K562 (cell line): ENCODE measurements around the gene NABP2. TPM values are rescaled to one million over a fixed set of nuclear protein-coding genes. Genes with fewer than 3 reads are reported as not detected.
A peak's percentile ranks its signal among the peaks of the same experiment; 100 is the strongest.

ENCODE experiments used
- ATAC-seq: fragments of 200-7000 bp; cut with Tn5 transposase; 3 replicates; pipeline ENCODE4 v1.9.1; 2020; ENCODE audit warnings: moderate library complexity
- BruUV-seq: library from RNA; stranded (reverse); fragments of 400-500 nt; replicated peaks from 2 replicates; lab custom pipeline; 2021; lab: Mats Ljungman, UMichigan
- CTCF ChIA-PET: fragments of 300-600 bp; formaldehyde crosslinking; extraction: SDS; loops from one replicate; lab custom pipeline; 2021; ENCODE audit warnings: low intra/inter-chr PET ratio; lab: Yijun Ruan, JAX
- POLR2A ChIA-PET: fragments of 300-600, 350-650 bp; sonication (Branson Sonifier 250); formaldehyde crosslinking; extraction: SDS; loops from one replicate; lab custom pipeline; 2021; ENCODE audit warnings: antibody characterized with exemption, inconsistent platforms; lab: Yijun Ruan, JAX
- DNase-seq, 4 experiments: peaks; one replicate each; pipeline versions ENCODE4 v3.0.0 to v3.0.0-alpha.2; 2011 to 2018; ENCODE audit warnings: low spot score in 3 of 4, mixed read lengths in 3 of 4; ENCODE audit errors: extremely low read depth in 1 of 4
- FAIRE-seq: peaks from 2 replicates; lab custom pipeline; 2011; peaks lifted over from hg19 to GRCh38; lab: Jason Lieb, UNC
- H2AFZ ChIP-seq: 2 replicates; pipeline ENCODE4 v1.6.0; 2011; ENCODE audit warnings: low read depth, low read length, control low read depth, inconsistent platforms
- H3K27ac ChIP-seq: fragments of 200-600 bp; 3 replicates; pipeline ENCODE4 v1.8.0; 2011; ENCODE audit warnings: low read depth, mild to moderate bottlenecking, control low read depth, inconsistent platforms, low read length, moderate library complexity, mixed read lengths; ENCODE audit errors: extremely low read depth
- H3K27me3 ChIP-seq, 2 experiments: fragments of 300-600 bp in 1 of 2; 2 replicates in 1 of 2; 3 replicates in 1 of 2; pipeline versions ENCODE4 v1.6.0 to v1.8.0; 2011; ENCODE audit warnings: inconsistent platforms in 2 of 2, low read length in 2 of 2, mild to moderate bottlenecking in 1 of 2, mixed read lengths in 1 of 2, moderate library complexity in 1 of 2; ENCODE audit not compliant: control insufficient read depth in 2 of 2, insufficient read depth in 2 of 2
- H3K36me3 ChIP-seq: fragments of 300-600 bp; 3 replicates; pipeline ENCODE4 v1.8.0; 2011; ENCODE audit warnings: mild to moderate bottlenecking, low read length, inconsistent platforms; ENCODE audit not compliant: control insufficient read depth, insufficient read depth
- H3K4me1 ChIP-seq, 2 experiments: fragments of 200-600 bp in 1 of 2; replicated peaks in 1 of 2; 2 replicates in 1 of 2; 3 replicates in 1 of 2; pipeline versions ENCODE4 v1.5.1 to v1.8.0; 2011; ENCODE audit warnings: inconsistent platforms in 2 of 2, low read length in 2 of 2, mild to moderate bottlenecking in 1 of 2, mixed read lengths in 1 of 2, moderate library complexity in 1 of 2; ENCODE audit not compliant: control insufficient read depth in 2 of 2, insufficient read depth in 2 of 2
- H3K4me2 ChIP-seq: 2 replicates; pipeline ENCODE4 v1.6.1; 2011; ENCODE audit warnings: low read length, control low read depth, inconsistent platforms, mixed read lengths; ENCODE audit not compliant: insufficient read depth
- H3K4me3 ChIP-seq: fragments of 200-600 bp; sonication (generic), shearing (Covaris generic); 2 replicates; pipeline ENCODE4 v1.5.1; 2016; ENCODE audit warnings: control low read depth, inconsistent platforms
- H3K79me2 ChIP-seq: fragments of 200-600 bp; 3 replicates; pipeline ENCODE4 v1.8.0; 2011; ENCODE audit warnings: low read length, inconsistent platforms; ENCODE audit not compliant: control insufficient read depth, insufficient read depth
- H3K9ac ChIP-seq, 2 experiments: 2 replicates each; pipeline versions ENCODE4 v1.6.0 to v1.6.1; 2011; ENCODE audit warnings: low read depth in 2 of 2, low read length in 2 of 2, control low read depth in 1 of 2, inconsistent platforms in 1 of 2, mild to moderate bottlenecking in 1 of 2, mixed read lengths in 1 of 2; ENCODE audit not compliant: insufficient read depth in 1 of 2
- H3K9me1 ChIP-seq: one replicate; pipeline ENCODE4 v1.6.0; 2011; ENCODE audit warnings: inconsistent platforms, mild to moderate bottlenecking, low read length, moderate library complexity; ENCODE audit not compliant: control insufficient read depth, insufficient read depth
- H3K9me3 ChIP-seq: replicated peaks from 2 replicates; pipeline ENCODE4 v1.5.1; 2011; ENCODE audit warnings: low read depth, low read length, inconsistent platforms; ENCODE audit not compliant: control insufficient read depth, insufficient read depth
- H4K20me1 ChIP-seq: replicated peaks from 2 replicates; pipeline ENCODE4 v1.6.1; 2011; ENCODE audit warnings: low read length, inconsistent platforms, mixed read lengths; ENCODE audit not compliant: control insufficient read depth, insufficient read depth
- FOSL1 ChIP-seq: fragments of 200-800 bp; sonication (Bioruptor generic); conservative IDR thresholded peaks from 2 replicates; pipeline ENCODE4 v1.6.1; 2016; ENCODE audit warnings: missing genetic modification characterization, missing compliant biosample characterization
- POLR2A ChIP-seq: fragments of 450-650 bp; conservative IDR thresholded peaks from 2 replicates; pipeline ENCODE4 v1.6.1; 2016
- PYGO2 ChIP-seq: fragments of 450-650 bp; IDR thresholded peaks from 2 replicates; pipeline ENCODE4 v1.6.1; 2016; ENCODE audit warnings: mild to moderate bottlenecking, missing genetic modification characterization, moderate library complexity, missing compliant biosample characterization
- TFAP4 ChIP-seq: sonication (generic); formaldehyde crosslinking; IDR thresholded peaks from 2 replicates; pipeline ENCODE4 v1.8.0; 2022; ENCODE audit warnings: missing genetic modification reagents, mild to moderate bottlenecking, moderate library complexity, borderline replicate concordance
- USF1 ChIP-seq: sonication (generic); formaldehyde crosslinking; IDR thresholded peaks from 2 replicates; pipeline ENCODE4 v1.9.0; 2022; ENCODE audit warnings: mild to moderate bottlenecking, missing genetic modification reagents
- ZNF41 ChIP-seq: fragments of 250-450 bp; sonication (Bioruptor Pico); conservative IDR thresholded peaks from 2 replicates; pipeline ENCODE4 v1.4.0; 2020; ENCODE audit warnings: mild to moderate bottlenecking
- ZNF668 ChIP-seq: fragments of 250-450 bp; sonication (Bioruptor Pico); IDR thresholded peaks from 2 replicates; pipeline ENCODE4 v1.8.0; 2022; ENCODE audit warnings: mild to moderate bottlenecking, inconsistent platforms
- WGBS: fragments of 100-300 bp; shearing (Covaris generic); methylation state at CpG from one replicate; pipeline ENCODE4 v1.1.6; 2016; ENCODE audit warnings: low coverage, mixed read lengths; ENCODE audit not compliant: insufficient coverage; ENCODE audit errors: missing lambda C conversion rate; 5-methylcytosine and 5-hydroxymethylcytosine counted together
- in situ Hi-C: fragments of 300-500 bp; cut with MboI; formaldehyde crosslinking; loops from 4 replicates; pipeline ENCODE4 v1.15.0; 2018; ENCODE audit warnings: inconsistent platforms, mixed read lengths
- intact Hi-C: fragments of 100-400 bp; cut with micrococcal nuclease; formaldehyde crosslinking; loops from 2 replicates; pipeline ENCODE4 v1.14.2; 2022
- polyA plus RNA-seq, 8 experiments: library from polyadenylated mRNA; depleted of rRNA in 4 of 8; stranded (reverse) in 5 of 8; unstranded in 3 of 8; fragments of >200 nt; fragmentation: Nextera tagmentation in 2 of 8; fragmentation: Illumina TruSeq in 1 of 8; extraction: Ambion mirVana in 2 of 8; extraction: Trizol in 1 of 8; gene quantifications; 2 replicates each; pipeline versions ENCODE4 v1.2.1 to v1.2.3, GENCODE V29; 2011 to 2014; ENCODE audit warnings: inconsistent platforms in 1 of 8, missing spikeins in 1 of 8
- total RNA-seq, 7 experiments: library from RNA; depleted of rRNA in 6 of 7; stranded (reverse); fragments of >200 nt in 6 of 7; fragmentation: Illumina TruSeq in 2 of 7; extraction: Trizol in 2 of 7; gene quantifications; 2 replicates each; pipeline versions ENCODE4 v1.2.1 to v1.2.3, GENCODE V29; 2011 to 2021; ENCODE audit warnings: low replicate concordance in 1 of 7

NABP2 gene
- total and polyA plus RNA-seq, 9 of the 15 experiments (the other 6 are each of a cell fraction or from before 2014, with no cell fraction given) = 11.3 to 60.6 (median 43.5) TPM

GRCh38 chr12:56206452-56207166 lies 17.5 kb upstream of the NABP2 start (continued):
- no peak for TF ChIP-seq PYGO2 (tag)
- 0 out of 2 replicates have a peak, but pooled peaks have one; percentile 27 for TF ChIP-seq FOSL1 (tag)
- TF ChIP-seq USF1 (CRISPR knock-in tag) = no peak
- TF ChIP-seq ZNF41 = no peak

GRCh38 chr12:56208006-56208405 lies 16.1 kb upstream of the NABP2 start:
- Histone ChIP-seq H2AFZ (no peak overlapping the region), H3K27ac (no peak overlapping the region), H3K4me2 (no peak overlapping the region), H3K9me1 (no peaks in the 10 kb centered on the region), H3K79me2 (no peaks in the 10 kb centered on the region), H3K4me1 (peaks cover 2 to 16% of the 10 kb centered on the region in 2 experiments; a peak in 3 of 5 replicates), H3K27me3 (no peaks in the 10 kb centered on the region), H4K20me1 (0 out of 2 replicates have a peak, but pooled peaks cover 3% of the 10 kb centered on the region)
- POLR2A ChIA-PET = interaction anchor here (1.0 to 6.3 kb wide), 5 partner anchors 9 to 50 kb away, joined by 3 to 68 read pairs (median 3); partner anchors contain the start of genes ANKRD52, RNF41 and SMARCC2
- DNase-seq = no peak
- TF ChIP-seq ZNF668 = no peak
- 0 out of 2 replicates have a peak, but pooled peaks have one; percentile 14 for TF ChIP-seq TFAP4 (CRISPR knock-in tag)
- 0 out of 2 replicates have a peak, but pooled peaks have one; percentile 22 for TF ChIP-seq POLR2A
- TF ChIP-seq, all 486 proteins: peak for 2
- no peaks in the 10 kb centered on the region for H3K9me3 ChIP-seq
- FAIRE-seq = no peak
- ATAC-seq = no peak
- 83% methylated on average over 6 of the region's 6 CpGs for WGBS
- H3K9ac ChIP-seq = peak overlapping the region in 1 of 2 experiments; percentile 6; a peak in 1 of 4 replicates
- CTCF ChIA-PET = interaction anchor here (1.4 kb wide), 1 partner anchor 93 kb away, joined by 7 read pairs; no protein-coding TSS in a partner anchor
- in situ Hi-C loops (no loop called here), intact Hi-C loops (no loop called here)
- H3K4me3 ChIP-seq = no peak overlapping the region
- peaks cover 67% of the 10 kb centered on the region for H3K36me3 ChIP-seq
- BruUV-seq = TSS peak; percentile 8
